ENCODE data around the gene ADGRL1. TPM values are rescaled to one million over a fixed set of nuclear protein-coding genes. Genes with fewer than 3 reads are reported as not detected.
"Not testable (repeated sequence)": the region's sequence is repeated elsewhere in the genome, so short reads cannot be mapped to it uniquely, and the experiment has no call there.

The ADGRL1 gene
- total RNA-seq, 1 donor = 2.5 TPM

DNA sequence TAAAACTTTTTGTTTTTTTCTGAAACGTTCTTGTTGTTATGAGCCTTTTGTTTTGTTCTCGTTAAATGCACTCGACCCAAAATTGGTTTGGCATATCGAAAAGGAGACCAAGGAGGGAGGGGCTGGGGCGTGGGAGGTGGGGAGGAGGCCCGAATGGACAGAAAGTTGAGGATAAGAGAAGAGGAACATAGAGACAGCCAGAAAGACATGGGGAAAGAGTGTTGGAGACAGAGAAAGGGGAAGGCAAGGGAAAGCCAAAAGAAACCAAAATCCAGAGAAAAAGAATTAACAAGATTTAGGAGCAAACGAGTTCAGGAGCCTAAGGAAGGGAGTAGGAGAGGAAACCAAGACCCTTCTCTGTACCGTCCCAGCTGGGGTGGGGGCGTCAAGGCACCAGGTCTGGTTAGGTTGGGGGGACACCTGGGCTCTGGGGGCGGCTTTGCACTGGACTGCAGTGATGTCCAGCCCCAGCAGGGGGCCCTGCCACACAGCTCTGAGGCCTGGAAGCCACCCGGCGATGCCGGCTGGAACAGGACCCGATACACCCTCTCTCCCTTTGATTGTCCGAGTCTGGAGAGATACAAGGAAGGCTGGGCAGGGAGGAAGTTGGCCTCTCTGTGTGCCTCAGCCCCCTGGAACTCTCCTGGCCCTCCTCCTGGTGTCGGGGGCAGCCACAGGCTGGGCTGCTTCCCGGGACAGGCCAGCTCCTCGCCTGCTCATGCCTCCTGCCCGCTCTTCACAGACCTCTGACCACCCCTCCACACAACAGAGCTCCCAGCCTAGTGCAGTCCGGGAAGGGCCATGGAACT is 58.0 kb downstream of the ADGRL1 start:
- H3K4me2 ChIP-seq (ENCODE audit: insufficient read depth, low read length) = peak overlapping the region; percentile 53
- H2AFZ ChIP-seq (ENCODE audit: low read length) = peak overlapping the region; percentile 90
- peak; percentile 99 for DNase-seq (ENCODE audit: insufficient read length, low spot score, missing footprints)

DNA sequence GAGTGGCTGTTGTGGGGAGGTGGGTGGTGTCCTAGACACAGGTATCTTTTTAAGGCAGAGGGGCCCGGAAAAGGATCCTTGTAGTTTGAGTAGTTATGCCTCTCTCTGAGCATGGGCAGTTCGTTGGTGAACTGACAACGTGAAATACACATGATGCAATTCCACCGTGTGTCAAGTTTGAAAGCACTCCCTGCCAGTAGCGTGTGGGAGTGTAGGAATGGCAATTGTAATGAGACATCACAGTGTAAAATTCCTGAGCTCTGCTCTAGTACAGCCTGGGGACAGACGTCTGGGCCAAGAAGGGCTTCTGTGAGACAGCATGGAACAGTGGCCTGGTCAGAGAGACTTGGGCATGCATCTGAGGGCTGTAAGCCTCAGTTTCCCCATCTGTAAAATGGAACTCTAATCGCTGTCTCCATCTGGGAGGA is 59.2 kb downstream of the ADGRL1 start:
- DNase-seq (ENCODE audit: insufficient read length, low spot score, missing footprints) = peak; percentile 99
- H3K79me2 ChIP-seq (ENCODE audit: insufficient read depth, low read length) = peaks cover 37% of the 10 kb centered on the region
- H3K4me2 ChIP-seq (ENCODE audit: insufficient read depth, low read length) = peak overlapping the region; percentile 36
- peaks cover 11% of the 10 kb centered on the region for H3K4me1 ChIP-seq (ENCODE audit: insufficient read depth, low read length)
- H3K36me3 ChIP-seq (ENCODE audit: insufficient read depth, low read length) = no peaks in the 10 kb centered on the region
- no peak overlapping the region for H3K4me3 ChIP-seq (ENCODE audit: insufficient read depth, low read length)
- no peaks in the 10 kb centered on the region for H3K27me3 ChIP-seq (ENCODE audit: insufficient read depth, low read length)
- no peaks in the 10 kb centered on the region for H3K9me3 ChIP-seq (ENCODE audit: low read depth, low read length)
- TF ChIP-seq, protein P1, sequence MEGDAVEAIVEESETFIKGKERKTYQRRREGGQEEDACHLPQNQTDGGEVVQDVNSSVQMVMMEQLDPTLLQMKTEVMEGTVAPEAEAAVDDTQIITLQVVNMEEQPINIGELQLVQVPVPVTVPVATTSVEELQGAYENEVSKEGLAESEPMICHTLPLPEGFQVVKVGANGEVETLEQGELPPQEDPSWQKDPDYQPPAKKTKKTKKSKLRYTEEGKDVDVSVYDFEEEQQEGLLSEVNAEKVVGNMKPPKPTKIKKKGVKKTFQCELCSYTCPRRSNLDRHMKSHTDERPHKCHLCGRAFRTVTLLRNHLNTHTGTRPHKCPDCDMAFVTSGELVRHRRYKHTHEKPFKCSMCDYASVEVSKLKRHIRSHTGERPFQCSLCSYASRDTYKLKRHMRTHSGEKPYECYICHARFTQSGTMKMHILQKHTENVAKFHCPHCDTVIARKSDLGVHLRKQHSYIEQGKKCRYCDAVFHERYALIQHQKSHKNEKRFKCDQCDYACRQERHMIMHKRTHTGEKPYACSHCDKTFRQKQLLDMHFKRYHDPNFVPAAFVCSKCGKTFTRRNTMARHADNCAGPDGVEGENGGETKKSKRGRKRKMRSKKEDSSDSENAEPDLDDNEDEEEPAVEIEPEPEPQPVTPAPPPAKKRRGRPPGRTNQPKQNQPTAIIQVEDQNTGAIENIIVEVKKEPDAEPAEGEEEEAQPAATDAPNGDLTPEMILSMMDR (IDR thresholded peaks at IDR 0.05; ENCODE audit: extremely low read depth, low read depth, low read length) = no peak
- peak overlapping the region; percentile 53 for H2AFZ ChIP-seq (ENCODE audit: low read length)
- peak overlapping the region; percentile 61 for H3K27ac ChIP-seq (ENCODE audit: low read depth, low read length)
- peaks cover 11% of the 10 kb centered on the region for H4K20me1 ChIP-seq (ENCODE audit: insufficient read depth, low read length)

More for the DNA sequence above, 58.0 kb downstream of the ADGRL1 start:
- Histone ChIP-seq H3K27ac (ENCODE audit: low read depth, low read length) (no peak overlapping the region), H3K4me3 (ENCODE audit: insufficient read depth, low read length) (peak overlapping the region; percentile 45), H3K4me1 (ENCODE audit: insufficient read depth, low read length) (peaks cover 11% of the 10 kb centered on the region), H3K79me2 (ENCODE audit: insufficient read depth, low read length) (peaks cover 25% of the 10 kb centered on the region), H3K9me3 (ENCODE audit: low read depth, low read length) (no peaks in the 10 kb centered on the region), H4K20me1 (ENCODE audit: insufficient read depth, low read length) (peaks cover 11% of the 10 kb centered on the region), H3K36me3 (ENCODE audit: insufficient read depth, low read length) (no peaks in the 10 kb centered on the region), H3K27me3 (ENCODE audit: insufficient read depth, low read length) (no peaks in the 10 kb centered on the region)
- TF ChIP-seq, protein P1 (IDR thresholded peaks at IDR 0.05; ENCODE audit: extremely low read depth, low read depth, low read length) = peak; percentile 92

GRCh38 chr19:14146169-14146568 is 59.8 kb downstream of the ADGRL1 start:
- H3K4me3 ChIP-seq (ENCODE audit: insufficient read depth, low read length); H3K36me3 ChIP-seq (ENCODE audit: insufficient read depth, low read length); H3K27me3 ChIP-seq (ENCODE audit: insufficient read depth, low read length); DNase-seq (ENCODE audit: insufficient read length, low spot score, missing footprints); H2AFZ ChIP-seq (ENCODE audit: low read length); H3K9me3 ChIP-seq (ENCODE audit: low read depth, low read length); H3K4me2 ChIP-seq (ENCODE audit: insufficient read depth, low read length): not testable (repeated sequence)
- peaks cover 11% of the 10 kb centered on the region for H3K4me1 ChIP-seq (ENCODE audit: insufficient read depth, low read length)
- H3K79me2 ChIP-seq (ENCODE audit: insufficient read depth, low read length) = peaks cover 39% of the 10 kb centered on the region
- H4K20me1 ChIP-seq (ENCODE audit: insufficient read depth, low read length) = peaks cover 11% of the 10 kb centered on the region
- H3K27ac ChIP-seq (ENCODE audit: low read depth, low read length) = peak overlapping the region; percentile 61

- Histone ChIP-seq H3K4me1 (ENCODE audit: insufficient read depth, low read length) (peaks cover 11% of the 10 kb centered on the region), H4K20me1 (ENCODE audit: insufficient read depth, low read length) (peaks cover 11% of the 10 kb centered on the region), H3K79me2 (ENCODE audit: insufficient read depth, low read length) (peaks cover 36% of the 10 kb centered on the region), H3K36me3 (ENCODE audit: insufficient read depth, low read length) (no peaks in the 10 kb centered on the region), H2AFZ (ENCODE audit: low read length) (no peak overlapping the region), H3K27me3 (ENCODE audit: insufficient read depth, low read length) (no peaks in the 10 kb centered on the region), H3K4me3 (ENCODE audit: insufficient read depth, low read length) (no peak overlapping the region), H3K27ac (ENCODE audit: low read depth, low read length) (no peak overlapping the region), H3K4me2 (ENCODE audit: insufficient read depth, low read length) (no peak overlapping the region), H3K9me3 (ENCODE audit: low read depth, low read length) (no peaks in the 10 kb centered on the region)
- TF ChIP-seq, protein P1 (IDR thresholded peaks at IDR 0.05; ENCODE audit: extremely low read depth, low read depth, low read length) = no peak
- no peak for DNase-seq (ENCODE audit: insufficient read length, low spot score, missing footprints)
Observed at GRCh38 chr19:14145381-14145780, 60.6 kb downstream of the ADGRL1 start.
